GM18502 (cell line): ENCODE data around the gene JAML.

Experiments
- ATAC-seq: cut with Tn5 transposase; IDR thresholded peaks from one replicate; pipeline ENCODE4 v1.9.1; 2021; ENCODE audit warnings: mild to moderate bottlenecking; ENCODE audit not compliant: unreplicated experiment, poor library complexity

JAML gene

GRCh38 chr11:118170231-118170630 lies 54.6 kb downstream of the JAML start:
- no peak for ATAC-seq

GRCh38 chr11:118169300-118170140 lies 55.3 kb downstream of the JAML start:
- ATAC-seq: no peak

GRCh38 chr11:118168751-118169150 lies 56.1 kb downstream of the JAML start:
- no peak for ATAC-seq

GRCh38 chr11:118168316-118168715 lies 56.5 kb downstream of the JAML start:
- ATAC-seq: no peak

- ATAC-seq: no peak
Observed at GRCh38 chr11:118167906-118168305, 56.9 kb downstream of the JAML start.

- ATAC-seq: no peak
Observed at GRCh38 chr11:118167253-118167652, 57.6 kb downstream of the JAML start.

- no peak for ATAC-seq
Observed at GRCh38 chr11:118166641-118167040, 58.2 kb downstream of the JAML start.

GRCh38 chr11:118164885-118165284 lies 59.9 kb downstream of the JAML start:
- ATAC-seq: no peak

GRCh38 chr11:118163494-118163893 lies 61.3 kb downstream of the JAML start:
- ATAC-seq: no peak

GRCh38 chr11:118162846-118163245 lies 62.0 kb downstream of the JAML start:
- no peak for ATAC-seq

GRCh38 chr11:118161786-118162185 lies 63.0 kb downstream of the JAML start:
- ATAC-seq: no peak

- no peak for ATAC-seq
Observed at GRCh38 chr11:118157186-118157895, 67.5 kb downstream of the JAML start.

- ATAC-seq: no peak
Observed at GRCh38 chr11:118156531-118157185, 68.2 kb downstream of the JAML start.

GRCh38 chr11:118155776-118156530 lies 68.9 kb downstream of the JAML start:
- ATAC-seq: no peak

- ATAC-seq: no peak
Observed at GRCh38 chr11:118154641-118155040, 70.2 kb downstream of the JAML start.

- no peak for ATAC-seq
Observed at GRCh38 chr11:118153976-118154375, 70.8 kb downstream of the JAML start.

- ATAC-seq: no peak
Observed at GRCh38 chr11:118153516-118153915, 71.3 kb downstream of the JAML start.

- no peak for ATAC-seq
Observed at GRCh38 chr11:118152552-118153471, 72.0 kb downstream of the JAML start, which contains the start of gene SCN4B. Gene SCN4B, minus strand, starts transcription at chr11:118152823. Its CDS starts 150 bp downstream, at chr11:118152673.

GRCh38 chr11:118152020-118152551 lies 72.7 kb downstream of the JAML start:
- no peak for ATAC-seq
